ENCODE results near the gene PTGER2. TPM values are rescaled to one million over a fixed set of nuclear protein-coding genes. Genes with fewer than 3 reads are reported as not detected.

The PTGER2 gene
- total RNA-seq, 1 experiment from 2014 or later, result not detected

DNA sequence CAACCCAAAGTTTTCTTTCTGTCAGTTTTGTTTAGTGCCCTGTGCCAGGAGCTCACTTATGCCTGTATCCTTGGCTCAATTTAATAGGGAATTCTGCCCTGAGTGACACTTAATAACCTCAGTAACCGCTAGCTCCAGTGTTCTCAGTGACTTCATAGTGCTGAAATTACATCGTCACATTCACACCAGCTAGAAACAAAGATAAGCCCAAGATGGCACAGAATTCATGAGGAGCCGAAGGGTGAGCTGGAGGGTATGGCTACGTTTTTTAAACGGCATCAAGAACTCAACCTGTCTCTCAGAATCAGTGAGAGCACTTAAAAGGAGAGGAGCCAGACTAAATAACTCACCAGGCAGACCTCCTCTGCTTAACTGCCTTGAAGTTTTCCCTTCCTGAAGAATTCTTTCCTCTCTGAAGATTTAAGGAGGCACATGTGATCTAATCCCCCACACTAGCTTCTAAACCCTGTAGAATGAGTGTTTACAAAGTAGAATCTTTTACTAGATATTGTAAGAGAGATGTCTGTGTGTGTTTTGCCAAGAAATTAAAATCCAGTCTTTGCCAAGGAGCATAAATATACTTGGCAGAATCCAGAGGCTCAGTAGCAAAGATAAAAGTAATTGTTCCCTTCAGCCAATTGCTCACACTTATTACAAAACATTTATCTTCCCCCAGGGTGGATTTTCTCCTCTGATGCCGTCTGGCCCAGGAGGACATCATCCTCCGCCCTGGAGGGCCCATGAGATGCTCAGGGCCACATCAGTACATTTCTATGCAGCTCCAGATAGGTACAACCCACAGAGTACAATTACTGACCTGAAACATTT is 37.3 kb downstream of the PTGER2 start:
- H3K36me3 ChIP-seq (ENCODE audit: insufficient read depth, low read length), result no peaks in the 10 kb centered on the region
- no peak overlapping the region for H3K9ac ChIP-seq (ENCODE audit: low read length)
- H3K9me3 ChIP-seq (ENCODE audit: low read length), result no peaks in the 10 kb centered on the region
- no peaks in the 10 kb centered on the region for H3K79me2 ChIP-seq (ENCODE audit: low read length)
- no peaks in the 10 kb centered on the region for H3K4me1 ChIP-seq (ENCODE audit: low read length)
- no peaks in the 10 kb centered on the region for H3K27me3 ChIP-seq (ENCODE audit: low read length)
- H4K20me1 ChIP-seq (ENCODE audit: insufficient read depth, low read depth, low read length), result no peaks in the 10 kb centered on the region
- DNase-seq, result no peak
- H3K4me2 ChIP-seq (ENCODE audit: low read depth, low read length, poor library complexity, severe bottlenecking), result no peak overlapping the region
- no peak overlapping the region for H3K27ac ChIP-seq (ENCODE audit: low read length)
- H3K4me3 ChIP-seq (ENCODE audit: low read length), result no peak overlapping the region
- H3K9me2 ChIP-seq (replicated peaks; ENCODE audit: insufficient read depth, low read length), result no peaks in the 10 kb centered on the region
- H2AFZ ChIP-seq (ENCODE audit: low read length), result no peak overlapping the region

DNA sequence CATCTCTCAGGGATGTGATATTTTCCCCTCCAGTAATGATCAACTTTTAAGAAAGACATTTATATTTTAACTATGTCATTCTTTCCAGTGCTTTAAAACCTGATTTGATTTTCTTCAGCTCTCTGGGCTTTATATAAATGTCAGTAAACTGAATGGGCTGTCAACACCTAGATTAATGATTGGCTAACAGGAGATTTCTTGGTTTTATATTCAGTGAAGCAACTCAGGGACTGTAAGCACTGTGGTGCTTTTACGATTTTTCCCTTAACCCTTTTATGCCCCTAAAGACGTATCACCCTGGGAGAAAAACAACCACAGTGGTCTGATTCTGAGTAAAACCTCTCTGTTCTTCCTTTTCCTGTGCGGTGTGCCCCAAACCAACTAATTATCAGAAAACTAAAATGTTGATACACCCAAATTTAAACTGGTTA is 38.0 kb downstream of the PTGER2 start:
- no peaks in the 10 kb centered on the region for H4K20me1 ChIP-seq (ENCODE audit: insufficient read depth, low read depth, low read length)
- no peak overlapping the region for H3K27ac ChIP-seq (ENCODE audit: low read length)
- H3K4me1 ChIP-seq (ENCODE audit: low read length), result no peaks in the 10 kb centered on the region

DNA sequence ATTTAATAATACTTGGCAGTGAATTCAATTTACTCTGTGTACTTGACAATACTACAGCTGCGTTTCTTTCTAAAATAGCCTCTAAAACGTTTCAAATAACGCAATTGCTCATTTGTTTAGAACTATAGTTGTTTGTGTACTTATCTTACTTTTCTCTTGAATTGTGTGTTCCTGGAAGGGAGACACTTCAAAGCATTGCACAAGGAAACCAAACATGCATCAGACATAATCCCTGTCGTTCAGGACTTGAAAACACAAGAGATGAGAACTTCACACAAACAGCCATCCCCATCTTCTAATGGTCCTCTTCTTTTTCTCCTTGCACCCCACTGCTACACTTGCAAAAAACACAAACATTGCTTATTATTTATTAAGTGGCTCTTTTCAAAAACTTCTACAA is 38.5 kb downstream of the PTGER2 start:
- H3K4me1 ChIP-seq (ENCODE audit: low read length), result no peaks in the 10 kb centered on the region

More for the DNA sequence above, 38.0 kb downstream of the PTGER2 start:
- Histone ChIP-seq H3K79me2 (ENCODE audit: low read length) (no peaks in the 10 kb centered on the region), H3K9me2 (replicated peaks; ENCODE audit: insufficient read depth, low read length) (no peaks in the 10 kb centered on the region), H3K36me3 (ENCODE audit: insufficient read depth, low read length) (no peaks in the 10 kb centered on the region), H3K9me3 (ENCODE audit: low read length) (no peaks in the 10 kb centered on the region), H3K4me2 (ENCODE audit: low read depth, low read length, poor library complexity, severe bottlenecking) (no peak overlapping the region), H3K27me3 (ENCODE audit: low read length) (no peaks in the 10 kb centered on the region), H3K4me3 (ENCODE audit: low read length) (no peak overlapping the region), H2AFZ (ENCODE audit: low read length) (no peak overlapping the region), H3K9ac (ENCODE audit: low read length) (no peak overlapping the region)
- DNase-seq, result no peak

DNA sequence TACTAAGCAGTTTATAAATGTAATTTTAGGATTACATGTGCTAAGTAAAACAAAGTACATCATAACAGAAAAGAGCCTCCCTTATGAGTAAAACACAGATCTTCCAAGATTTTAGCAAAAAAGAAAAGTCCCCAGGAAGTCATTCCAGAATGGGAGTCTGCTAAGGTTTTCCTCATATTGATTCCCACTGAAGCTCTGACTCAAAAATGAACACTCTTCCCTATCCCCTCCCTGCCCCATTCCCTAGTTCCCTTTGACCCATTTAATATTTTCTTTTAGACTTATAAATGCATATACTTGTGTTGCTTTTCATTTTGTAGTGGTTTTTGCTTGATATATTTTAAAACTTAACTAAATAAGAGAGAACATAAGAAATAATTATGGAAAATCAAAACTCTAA is 40.1 kb downstream of the PTGER2 start:
- H2AFZ ChIP-seq (ENCODE audit: low read length), result no peak overlapping the region
- no peaks in the 10 kb centered on the region for H3K9me2 ChIP-seq (replicated peaks; ENCODE audit: insufficient read depth, low read length)
- H3K4me3 ChIP-seq (ENCODE audit: low read length), result no peak overlapping the region
- no peaks in the 10 kb centered on the region for H3K4me1 ChIP-seq (ENCODE audit: low read length)
- no peak for DNase-seq
- no peaks in the 10 kb centered on the region for H3K27me3 ChIP-seq (ENCODE audit: low read length)
- no peak overlapping the region for H3K27ac ChIP-seq (ENCODE audit: low read length)
- H3K4me2 ChIP-seq (ENCODE audit: low read depth, low read length, poor library complexity, severe bottlenecking), result no peak overlapping the region
- no peaks in the 10 kb centered on the region for H3K9me3 ChIP-seq (ENCODE audit: low read length)
- no peaks in the 10 kb centered on the region for H3K36me3 ChIP-seq (ENCODE audit: insufficient read depth, low read length)
- no peaks in the 10 kb centered on the region for H3K79me2 ChIP-seq (ENCODE audit: low read length)
- no peaks in the 10 kb centered on the region for H4K20me1 ChIP-seq (ENCODE audit: insufficient read depth, low read depth, low read length)
- no peak overlapping the region for H3K9ac ChIP-seq (ENCODE audit: low read length)

More for the DNA sequence above, 38.5 kb downstream of the PTGER2 start:
- H3K4me3 ChIP-seq (ENCODE audit: low read length), result no peak overlapping the region
- no peak for DNase-seq
- no peaks in the 10 kb centered on the region for H3K36me3 ChIP-seq (ENCODE audit: insufficient read depth, low read length)
- H4K20me1 ChIP-seq (ENCODE audit: insufficient read depth, low read depth, low read length), result no peaks in the 10 kb centered on the region
- H3K4me2 ChIP-seq (ENCODE audit: low read depth, low read length, poor library complexity, severe bottlenecking), result no peak overlapping the region
- H3K27ac ChIP-seq (ENCODE audit: low read length), result no peak overlapping the region
- no peaks in the 10 kb centered on the region for H3K27me3 ChIP-seq (ENCODE audit: low read length)
- no peak overlapping the region for H3K9ac ChIP-seq (ENCODE audit: low read length)
- H3K79me2 ChIP-seq (ENCODE audit: low read length), result no peaks in the 10 kb centered on the region
- no peaks in the 10 kb centered on the region for H3K9me2 ChIP-seq (replicated peaks; ENCODE audit: insufficient read depth, low read length)
- H2AFZ ChIP-seq (ENCODE audit: low read length), result no peak overlapping the region
- no peaks in the 10 kb centered on the region for H3K9me3 ChIP-seq (ENCODE audit: low read length)

DNA sequence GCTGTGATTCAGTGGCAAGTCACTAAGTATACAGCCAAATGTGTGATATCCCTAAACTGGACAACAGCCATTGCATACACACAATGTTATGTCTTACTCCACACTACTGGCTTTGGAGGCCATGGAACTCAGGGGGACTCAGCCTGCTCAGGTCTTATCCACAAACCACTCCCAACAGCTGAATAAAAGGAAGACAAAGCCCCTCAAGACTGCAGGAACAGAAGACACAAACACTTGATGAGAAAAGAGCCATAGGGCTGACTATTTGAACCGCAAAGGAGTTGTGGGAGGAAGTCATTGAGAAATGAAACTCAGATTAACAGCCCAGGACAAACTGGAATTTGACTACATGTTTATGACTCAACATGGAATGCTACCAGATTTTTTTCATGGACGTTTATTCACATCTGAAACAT is 40.9 kb downstream of the PTGER2 start:
- Histone ChIP-seq H4K20me1 (ENCODE audit: insufficient read depth, low read depth, low read length) (no peaks in the 10 kb centered on the region), H2AFZ (ENCODE audit: low read length) (no peak overlapping the region), H3K4me2 (ENCODE audit: low read depth, low read length, poor library complexity, severe bottlenecking) (no peak overlapping the region), H3K9me3 (ENCODE audit: low read length) (no peaks in the 10 kb centered on the region), H3K9me2 (replicated peaks; ENCODE audit: insufficient read depth, low read length) (no peaks in the 10 kb centered on the region), H3K4me3 (ENCODE audit: low read length) (no peak overlapping the region), H3K27me3 (ENCODE audit: low read length) (no peaks in the 10 kb centered on the region), H3K4me1 (ENCODE audit: low read length) (no peaks in the 10 kb centered on the region), H3K27ac (ENCODE audit: low read length) (no peak overlapping the region), H3K79me2 (ENCODE audit: low read length) (no peaks in the 10 kb centered on the region), H3K36me3 (ENCODE audit: insufficient read depth, low read length) (no peaks in the 10 kb centered on the region), H3K9ac (ENCODE audit: low read length) (no peak overlapping the region)
- DNase-seq, result no peak

DNA sequence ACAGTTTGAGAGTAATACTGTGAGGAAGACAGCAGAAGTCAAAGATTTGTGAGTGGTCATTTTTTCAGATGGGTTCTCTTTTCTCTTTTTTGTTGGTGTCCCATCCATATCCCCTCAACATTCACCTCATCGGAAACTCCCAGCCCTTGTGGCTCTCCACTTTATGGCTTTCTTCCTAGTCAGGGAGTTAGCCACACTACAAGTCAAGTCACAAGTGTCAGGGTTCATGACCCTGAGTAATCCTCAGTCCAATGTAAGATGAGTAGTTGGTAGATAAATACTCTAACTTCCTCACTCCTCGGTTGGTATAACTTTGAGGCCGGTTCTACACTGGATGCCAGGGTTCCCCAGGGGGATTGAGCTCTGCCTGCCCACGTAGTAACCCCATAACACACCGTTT is 41.4 kb downstream of the PTGER2 start:
- Histone ChIP-seq H3K4me1 (ENCODE audit: low read length) (no peaks in the 10 kb centered on the region), H2AFZ (ENCODE audit: low read length) (no peak overlapping the region)

DNA sequence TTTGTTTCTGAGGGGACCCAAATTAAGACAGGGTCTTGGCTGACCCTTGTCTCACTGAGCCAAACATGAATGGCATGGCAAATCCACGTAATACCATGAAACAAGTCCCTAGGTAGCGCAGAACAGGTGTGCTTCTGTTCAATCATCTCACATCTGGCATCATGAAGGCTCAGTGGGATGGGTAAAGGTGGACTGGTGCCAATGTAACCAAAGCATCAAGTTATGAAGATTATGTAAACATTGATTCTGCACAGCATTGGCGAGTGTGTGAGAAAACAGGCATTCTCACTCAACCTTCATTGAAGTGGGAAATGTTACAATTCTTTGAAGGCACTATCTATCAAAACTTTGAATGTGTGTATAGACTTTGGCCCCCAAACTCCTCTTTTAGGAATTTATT is 41.9 kb downstream of the PTGER2 start:
- H2AFZ ChIP-seq (ENCODE audit: low read length), result no peak overlapping the region
- no peak overlapping the region for H3K9ac ChIP-seq (ENCODE audit: low read length)
- H3K27me3 ChIP-seq (ENCODE audit: low read length), result no peaks in the 10 kb centered on the region
- no peak for DNase-seq
- H3K9me3 ChIP-seq (ENCODE audit: low read length), result no peaks in the 10 kb centered on the region
- no peak overlapping the region for H3K4me3 ChIP-seq (ENCODE audit: low read length)
- no peaks in the 10 kb centered on the region for H3K79me2 ChIP-seq (ENCODE audit: low read length)
- H4K20me1 ChIP-seq (ENCODE audit: insufficient read depth, low read depth, low read length), result no peaks in the 10 kb centered on the region
- no peaks in the 10 kb centered on the region for H3K9me2 ChIP-seq (replicated peaks; ENCODE audit: insufficient read depth, low read length)
- H3K27ac ChIP-seq (ENCODE audit: low read length), result no peak overlapping the region
- no peaks in the 10 kb centered on the region for H3K4me1 ChIP-seq (ENCODE audit: low read length)
- no peak overlapping the region for H3K4me2 ChIP-seq (ENCODE audit: low read depth, low read length, poor library complexity, severe bottlenecking)
- no peaks in the 10 kb centered on the region for H3K36me3 ChIP-seq (ENCODE audit: insufficient read depth, low read length)

More for the DNA sequence above, 41.4 kb downstream of the PTGER2 start:
- no peak overlapping the region for H3K4me3 ChIP-seq (ENCODE audit: low read length)
- no peaks in the 10 kb centered on the region for H3K27me3 ChIP-seq (ENCODE audit: low read length)
- no peaks in the 10 kb centered on the region for H3K9me3 ChIP-seq (ENCODE audit: low read length)
- H3K4me2 ChIP-seq (ENCODE audit: low read depth, low read length, poor library complexity, severe bottlenecking), result no peak overlapping the region
- no peak overlapping the region for H3K27ac ChIP-seq (ENCODE audit: low read length)
- no peaks in the 10 kb centered on the region for H4K20me1 ChIP-seq (ENCODE audit: insufficient read depth, low read depth, low read length)
- no peaks in the 10 kb centered on the region for H3K36me3 ChIP-seq (ENCODE audit: insufficient read depth, low read length)
- H3K9me2 ChIP-seq (replicated peaks; ENCODE audit: insufficient read depth, low read length), result no peaks in the 10 kb centered on the region
- H3K79me2 ChIP-seq (ENCODE audit: low read length), result no peaks in the 10 kb centered on the region
- no peak overlapping the region for H3K9ac ChIP-seq (ENCODE audit: low read length)
- DNase-seq, result no peak

DNA sequence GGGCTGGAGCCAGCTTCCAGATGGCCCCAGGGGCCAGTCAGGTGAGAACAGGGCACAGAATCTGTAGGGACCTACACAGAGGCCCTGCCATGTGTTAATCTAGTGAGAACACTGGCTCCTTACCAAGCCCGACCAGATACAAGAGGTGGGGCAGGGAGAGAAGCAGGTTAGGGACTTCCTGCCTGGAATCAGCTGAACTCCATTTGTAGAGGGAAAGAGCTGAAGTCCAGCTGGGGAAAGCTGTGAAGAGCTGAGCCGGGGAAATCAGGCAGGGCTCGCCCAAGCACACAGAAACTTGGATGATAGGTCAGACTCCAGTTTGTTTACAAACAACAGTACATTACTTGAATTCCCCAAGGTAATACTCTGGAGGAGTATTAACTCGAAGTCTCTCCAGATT is 46.7 kb downstream of the PTGER2 start:
- H3K79me2 ChIP-seq (ENCODE audit: low read length), result no peaks in the 10 kb centered on the region
- H3K9ac ChIP-seq (ENCODE audit: low read length), result no peak overlapping the region
- H4K20me1 ChIP-seq (ENCODE audit: insufficient read depth, low read depth, low read length), result no peaks in the 10 kb centered on the region
- no peaks in the 10 kb centered on the region for H3K4me1 ChIP-seq (ENCODE audit: low read length)
- H3K4me3 ChIP-seq (ENCODE audit: low read length), result no peak overlapping the region
- no peaks in the 10 kb centered on the region for H3K27me3 ChIP-seq (ENCODE audit: low read length)
- no peak overlapping the region for H3K4me2 ChIP-seq (ENCODE audit: low read depth, low read length, poor library complexity, severe bottlenecking)
- H3K9me3 ChIP-seq (ENCODE audit: low read length), result no peaks in the 10 kb centered on the region
- H3K9me2 ChIP-seq (replicated peaks; ENCODE audit: insufficient read depth, low read length), result no peaks in the 10 kb centered on the region
- DNase-seq, result no peak
- H3K36me3 ChIP-seq (ENCODE audit: insufficient read depth, low read length), result no peaks in the 10 kb centered on the region
- no peak overlapping the region for H2AFZ ChIP-seq (ENCODE audit: low read length)
- no peak overlapping the region for H3K27ac ChIP-seq (ENCODE audit: low read length)

All from Karpas-422 (cell line).